AG09309 (cell line): ENCODE measurements around the gene DDX49.

Source experiments
- DNase-seq: peaks from one replicate; pipeline ENCODE4 v3.0.0-alpha.2; 2010; ENCODE audit warnings: low read depth
- H3K4me3 ChIP-seq: 2 replicates; pipeline ENCODE4 v1.5.1; 2011; ENCODE audit warnings: mild to moderate bottlenecking, low read depth, low read length, moderate library complexity; ENCODE audit not compliant: control insufficient read depth
- CTCF ChIP-seq: IDR thresholded peaks from 2 replicates; pipeline ENCODE4 v1.5.1; 2011; ENCODE audit warnings: mild to moderate bottlenecking, low read depth, low read length, inconsistent platforms; ENCODE audit not compliant: insufficient read depth, control insufficient read depth; ENCODE audit errors: missing control alignments

The DDX49 gene

GRCh38 chr19:18954094-18954493 lies 34.6 kb downstream of the DDX49 start:
- no peak overlapping the region for H3K4me3 ChIP-seq
- no peak for TF ChIP-seq CTCF
- DNase-seq, result no peak

- H3K4me3 ChIP-seq, result no peak overlapping the region
- TF ChIP-seq CTCF, result no peak
- DNase-seq, result no peak
These were observed 35.5 kb downstream of the DDX49 start for GRCh38 chr19:18955042-18955441.

GRCh38 chr19:18960370-18960769 lies 40.9 kb downstream of the DDX49 start:
- no peak for DNase-seq
- no peak for TF ChIP-seq CTCF
- no peak overlapping the region for H3K4me3 ChIP-seq

- H3K4me3 ChIP-seq, result no peak overlapping the region
- no peak for DNase-seq
- TF ChIP-seq CTCF, result no peak
These were observed 42.5 kb downstream of the DDX49 start for GRCh38 chr19:18961767-18962620.

GRCh38 chr19:18964121-18964520 lies 44.6 kb downstream of the DDX49 start:
- H3K4me3 ChIP-seq, result no peak overlapping the region
- no peak for TF ChIP-seq CTCF
- no peak for DNase-seq

- H3K4me3 ChIP-seq, result no peak overlapping the region
- TF ChIP-seq CTCF, result no peak
- no peak for DNase-seq
These were observed 46.8 kb downstream of the DDX49 start for GRCh38 chr19:18966307-18966706.
